GM15510 (cell line): ENCODE measurements around the gene TAP2.

Experiments used
- POLR2A ChIP-seq: IDR thresholded peaks from 3 replicates; pipeline ENCODE4 v1.6.1; 2011; ENCODE audit warnings: borderline replicate concordance; ENCODE audit not compliant: insufficient read length; ENCODE audit errors: extremely low read depth

Gene TAP2

DNA sequence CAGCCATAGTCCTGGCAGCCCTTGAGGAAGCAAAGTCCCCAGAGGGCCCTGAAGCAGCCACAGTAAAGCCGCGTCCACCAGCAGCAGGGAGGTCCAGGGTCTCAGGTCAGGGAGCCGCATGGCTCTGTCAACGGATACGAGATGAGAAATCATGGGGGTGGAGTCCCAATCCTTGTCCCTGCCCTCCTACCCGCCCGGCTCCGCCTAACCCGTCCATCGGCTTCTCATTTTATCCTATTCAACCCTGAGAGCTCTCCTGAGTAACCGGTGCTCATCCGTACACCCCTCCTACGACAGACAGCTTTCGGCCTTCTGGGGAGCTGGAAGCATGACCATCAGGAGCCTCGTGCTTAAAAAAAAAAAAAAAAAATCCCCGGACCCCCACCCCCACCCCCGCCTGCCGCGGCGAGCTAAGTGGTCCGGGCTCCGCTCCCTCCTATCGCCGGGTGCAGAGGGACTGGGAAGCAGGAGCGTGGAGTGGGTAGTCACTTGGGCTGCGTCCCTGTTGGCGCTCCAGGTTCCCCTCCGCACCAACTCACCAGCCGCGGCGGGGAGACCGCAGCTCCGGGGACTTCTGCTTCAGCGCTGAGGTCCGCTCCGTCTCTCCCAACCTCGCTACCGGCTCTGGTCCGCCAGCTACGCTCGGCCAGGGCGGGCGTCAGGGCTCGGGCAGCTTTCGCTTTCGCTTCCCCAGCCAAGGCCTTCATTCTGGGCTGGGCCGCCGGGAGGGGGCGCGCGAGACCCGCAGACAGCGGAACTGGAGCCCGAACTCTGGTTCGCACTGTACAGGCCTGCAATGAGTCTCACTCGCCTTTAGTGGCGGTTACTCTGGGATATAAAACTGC lies at the start of gene TAP2:
Gene TAP2 (minus strand): TSS at position 626 of the 845 bp plus-strand sequence. CDS start 506 bp downstream, at position 120.
- peak; percentile 74 for TF ChIP-seq POLR2A

DNA sequence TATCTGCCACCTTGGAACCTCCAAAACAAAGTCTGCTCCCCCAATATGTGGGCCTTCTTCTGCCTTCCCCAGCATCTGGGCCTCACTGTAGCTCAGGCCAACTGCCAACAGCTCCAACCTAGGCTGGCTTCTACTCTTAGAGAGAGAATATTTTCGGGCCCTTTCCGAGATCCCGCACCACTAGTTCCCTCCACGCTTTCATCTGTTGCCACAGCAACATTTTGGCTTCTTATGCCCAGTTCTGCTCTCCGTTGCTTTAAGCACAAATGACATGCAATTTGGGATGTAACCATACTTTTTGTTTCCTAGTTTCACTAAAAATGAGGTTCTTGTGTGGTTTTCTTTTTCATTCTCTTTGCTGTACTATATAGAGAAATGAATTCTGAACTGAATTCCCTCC lies 49.1 kb upstream of the TAP2 start:
- TF ChIP-seq POLR2A: no peak

- TF ChIP-seq POLR2A: no peak
These were observed 48.3 kb upstream of the TAP2 start for GRCh38 chr6:32886681-32887383.

DNA sequence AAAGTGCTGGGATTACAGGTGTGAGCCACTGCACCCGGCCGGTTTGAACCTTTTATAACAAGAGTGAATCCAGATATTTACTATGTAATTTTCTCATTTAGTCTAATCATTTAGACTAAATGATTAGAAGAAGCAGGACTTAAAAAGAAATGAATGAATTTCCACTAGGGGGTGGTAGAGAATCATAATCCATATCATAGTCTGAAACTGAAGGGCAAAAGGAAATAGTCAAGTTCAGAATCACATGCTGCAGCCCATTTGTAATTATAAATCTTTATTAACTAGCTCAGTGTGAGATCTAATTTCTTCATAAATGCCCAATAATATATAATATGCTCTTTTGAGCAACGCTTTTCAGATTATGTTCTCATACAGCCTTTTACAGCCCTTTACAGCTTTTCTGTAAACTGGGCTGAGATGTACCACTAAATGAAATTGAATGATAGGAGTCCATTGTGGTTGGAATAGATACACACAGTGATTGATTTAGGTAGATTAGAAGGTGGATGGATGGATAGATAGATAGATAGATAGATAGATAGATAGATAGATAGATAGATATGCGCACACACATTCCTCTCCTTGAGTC lies 47.3 kb upstream of the TAP2 start:
- no peak for TF ChIP-seq POLR2A

DNA sequence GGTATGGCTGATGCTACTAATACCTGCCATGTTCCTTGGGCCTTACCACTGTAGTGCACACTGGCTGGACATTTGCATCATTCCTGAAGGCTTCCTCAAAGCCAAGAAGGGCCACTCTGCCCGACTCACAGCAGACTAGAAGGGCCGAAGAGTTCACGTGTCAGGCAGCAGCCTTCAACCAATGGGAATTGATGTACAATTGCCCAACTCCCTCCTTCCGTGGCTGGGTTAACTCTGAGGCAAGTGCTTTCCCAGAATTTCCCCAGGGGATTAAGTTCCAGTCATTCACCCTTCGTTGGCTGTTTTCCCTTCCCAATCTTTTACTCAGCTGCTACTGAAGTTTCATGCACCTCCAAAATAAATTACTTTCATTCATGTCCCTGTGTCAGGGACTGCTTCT lies 45.2 kb upstream of the TAP2 start:
- TF ChIP-seq POLR2A: no peak

DNA sequence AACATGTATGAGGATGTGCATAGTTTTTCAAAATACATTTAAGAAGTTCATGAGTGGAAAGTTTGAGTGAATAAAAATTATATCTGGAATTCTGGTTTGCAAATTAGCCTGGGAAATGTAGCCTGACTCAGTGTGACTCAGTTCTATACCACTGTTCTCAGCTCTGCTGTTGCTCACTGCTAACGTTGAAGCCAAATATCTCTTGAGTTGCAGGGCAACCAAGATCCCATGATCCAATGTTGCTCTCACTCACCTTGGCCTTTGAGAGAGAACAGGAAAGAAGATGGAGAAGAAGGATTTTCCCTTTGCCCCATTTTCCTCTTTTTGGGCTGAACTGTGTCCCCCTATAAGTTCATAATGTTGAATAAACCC lies 44.3 kb upstream of the TAP2 start:
- TF ChIP-seq POLR2A: no peak

GRCh38 chr6:32879691-32880090 lies 41.2 kb upstream of the TAP2 start:
- TF ChIP-seq POLR2A: no peak

DNA sequence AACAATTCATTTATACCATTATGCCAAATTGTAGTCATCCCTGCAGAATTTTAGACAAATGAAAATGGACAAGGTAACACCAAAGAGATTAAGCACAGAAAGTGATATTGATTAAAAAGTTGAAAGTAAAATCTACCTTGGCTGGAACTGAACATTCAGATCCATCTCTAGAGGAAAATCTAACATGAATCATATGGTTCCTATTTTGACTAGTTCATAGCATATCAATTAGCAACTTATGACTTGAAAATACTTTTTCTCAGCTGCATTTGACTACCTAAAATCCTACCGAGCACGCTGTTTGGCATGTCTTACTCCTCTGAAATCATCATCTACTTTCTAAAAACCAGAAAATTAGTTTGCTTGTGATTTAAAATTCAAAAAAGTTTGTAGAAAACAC lies 38.1 kb upstream of the TAP2 start:
- TF ChIP-seq POLR2A: no peak

GRCh38 chr6:32868257-32868788 lies 29.8 kb upstream of the TAP2 start:
- TF ChIP-seq POLR2A: no peak

GRCh38 chr6:32867554-32868256 lies 29.2 kb upstream of the TAP2 start:
- TF ChIP-seq POLR2A: no peak

GRCh38 chr6:32867022-32867477 lies 28.5 kb upstream of the TAP2 start:
- TF ChIP-seq POLR2A: no peak

DNA sequence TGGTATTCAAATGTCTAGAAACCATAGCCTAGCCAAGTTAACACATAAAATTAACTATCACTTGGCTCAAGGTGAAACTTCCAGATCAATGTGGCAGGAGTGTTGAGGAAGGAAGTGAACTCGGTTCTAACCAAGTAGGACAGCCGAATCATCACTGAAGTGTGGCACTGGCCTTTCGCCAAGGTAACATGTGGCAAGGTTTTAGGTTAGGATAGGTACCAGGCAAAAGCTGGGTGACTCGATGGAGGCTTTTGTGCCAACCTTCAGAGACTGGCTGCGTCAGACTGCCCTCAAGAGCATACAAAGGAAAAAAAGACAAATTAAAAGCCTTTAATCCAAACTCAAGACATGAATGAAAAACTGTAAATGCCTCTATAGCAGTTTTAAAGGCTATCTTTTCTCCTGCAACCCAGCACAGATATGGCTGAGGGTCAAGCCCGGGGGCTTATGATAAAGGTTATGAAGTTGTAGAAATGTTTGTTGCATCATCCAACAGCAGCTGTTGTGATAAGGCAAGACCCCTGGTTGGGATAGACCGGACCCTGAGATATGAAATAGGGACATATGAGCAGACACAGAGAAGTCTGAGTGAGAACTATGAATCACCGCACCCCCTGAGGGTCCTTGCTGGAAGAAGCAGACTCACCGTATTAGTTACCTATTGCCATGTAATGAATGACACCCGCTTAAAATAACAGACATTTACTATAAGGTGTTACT lies 27.3 kb upstream of the TAP2 start:
- no peak for TF ChIP-seq POLR2A

- TF ChIP-seq POLR2A: no peak
These were observed 24.2 kb upstream of the TAP2 start for GRCh38 chr6:32862725-32863124.

DNA sequence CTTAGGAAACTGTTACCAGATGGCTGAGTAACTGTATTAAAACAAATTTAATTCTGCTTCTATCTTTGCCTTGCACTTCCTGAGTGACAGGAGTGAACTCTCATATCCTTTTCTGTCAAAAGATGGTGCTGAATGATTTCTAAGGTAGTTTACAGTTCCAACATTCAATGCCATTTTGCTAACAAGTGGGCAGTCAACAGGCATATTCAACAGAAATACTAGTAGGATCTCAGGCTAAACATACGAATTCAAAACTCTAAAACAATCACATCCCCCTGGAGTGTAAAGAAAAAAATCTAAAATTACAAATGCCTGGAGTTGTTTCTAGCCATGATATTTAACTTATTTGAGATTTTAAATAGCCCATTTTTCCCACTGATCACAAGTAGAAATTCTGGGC lies 22.1 kb upstream of the TAP2 start:
- no peak for TF ChIP-seq POLR2A

GRCh38 chr6:32858194-32858593 lies 19.7 kb upstream of the TAP2 start:
- no peak for TF ChIP-seq POLR2A
